HG02588 (cell line): ENCODE data around the gene PKIB.

Experiments
- ATAC-seq: cut with Tn5 transposase; IDR thresholded peaks from one replicate; pipeline ENCODE4 v1.9.1; 2021; ENCODE audit warnings: mild to moderate bottlenecking, moderate library complexity; ENCODE audit not compliant: unreplicated experiment

Gene PKIB

GRCh38 chr6:122702841-122703240 is 92.6 kb downstream of the PKIB start:
- ATAC-seq, result no peak

DNA sequence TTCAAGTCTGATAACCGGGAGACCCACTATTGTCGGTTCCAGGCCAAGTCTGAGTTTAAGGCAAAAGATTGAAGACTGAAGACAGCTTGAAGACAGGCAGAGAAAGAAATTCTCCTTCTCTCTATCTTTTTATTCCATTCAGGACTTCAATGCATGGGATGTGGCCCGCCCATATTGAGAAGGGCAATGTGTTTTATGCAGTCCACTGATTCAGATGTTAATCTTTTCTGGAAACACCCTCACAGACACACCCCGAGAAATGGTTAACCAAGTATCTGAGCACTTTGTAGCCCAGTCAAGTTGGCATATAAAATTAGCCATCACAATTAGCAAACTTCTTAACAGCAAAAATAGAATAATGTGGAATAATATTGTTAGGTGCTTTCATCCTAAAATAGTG is 93.9 kb downstream of the PKIB start:
- no peak for ATAC-seq

- peak; percentile 82 for ATAC-seq
Observed at GRCh38 chr6:122709922-122710512, 99.8 kb downstream of the PKIB start.

GRCh38 chr6:122710908-122711635 is 100.9 kb downstream of the PKIB start:
- no peak for ATAC-seq

- no peak for ATAC-seq
Observed at GRCh38 chr6:122712093-122712447, 101.9 kb downstream of the PKIB start.

GRCh38 chr6:122712448-122713137 is 102.4 kb downstream of the PKIB start:
- ATAC-seq, result no peak

DNA sequence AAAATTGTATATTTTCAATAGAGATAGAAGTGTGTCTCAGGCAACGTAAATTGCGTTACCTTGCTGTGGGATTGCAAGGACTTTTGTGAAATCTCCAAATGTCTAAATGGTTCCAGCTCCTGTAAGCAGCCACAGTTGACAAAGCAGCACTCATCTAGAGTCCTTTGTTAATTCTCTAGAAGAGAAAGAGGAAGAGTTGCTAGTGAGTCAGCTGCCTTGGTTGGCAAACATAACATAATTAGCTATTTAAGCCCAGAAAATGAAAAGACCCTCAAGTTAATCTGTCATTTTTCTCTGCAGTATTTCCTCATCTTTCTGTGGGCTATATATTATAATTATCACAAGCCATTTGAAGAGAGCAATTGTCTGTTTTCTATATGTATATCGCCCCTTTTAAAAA is 102.9 kb downstream of the PKIB start:
- no peak for ATAC-seq

GRCh38 chr6:122714059-122714458 is 103.9 kb downstream of the PKIB start:
- no peak for ATAC-seq

DNA sequence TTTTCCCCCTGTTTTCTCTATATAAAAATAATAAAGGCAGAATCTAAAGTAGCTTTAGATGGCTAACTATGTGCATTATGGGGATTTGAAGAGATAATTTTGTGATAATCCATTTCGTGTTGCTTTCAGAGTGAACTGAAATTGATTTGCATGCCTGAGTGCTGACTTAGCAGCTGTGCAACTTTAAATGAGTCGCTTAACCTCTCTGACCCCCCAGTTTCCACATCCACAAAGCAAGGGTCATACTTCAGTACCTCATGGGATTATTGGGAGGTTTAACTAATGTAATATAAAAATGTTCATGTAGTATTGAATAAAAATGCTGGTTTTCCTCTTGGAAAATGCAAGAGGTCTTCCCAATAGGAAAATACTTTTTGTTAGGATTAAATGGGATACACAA is 105.5 kb downstream of the PKIB start:
- ATAC-seq, result no peak

DNA sequence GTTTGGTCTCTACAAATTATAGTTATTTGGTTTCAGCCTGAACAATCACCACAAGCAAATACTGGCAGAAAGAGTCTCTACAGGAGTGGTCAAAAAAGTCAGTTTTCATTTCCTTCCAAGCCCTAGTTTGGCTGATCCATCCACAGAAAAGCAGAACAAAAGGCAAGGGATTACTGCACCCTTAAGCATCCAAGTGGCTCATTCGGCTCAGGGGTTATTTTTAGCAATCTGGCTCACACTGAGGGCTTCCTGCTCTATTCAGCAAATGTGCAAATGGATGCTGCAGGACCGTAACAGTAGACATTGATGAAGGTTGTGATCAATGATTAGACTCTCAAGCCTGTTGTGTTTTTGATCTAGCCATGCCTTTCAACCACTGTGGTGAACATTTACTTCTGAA is 107.1 kb downstream of the PKIB start:
- ATAC-seq, result no peak

DNA sequence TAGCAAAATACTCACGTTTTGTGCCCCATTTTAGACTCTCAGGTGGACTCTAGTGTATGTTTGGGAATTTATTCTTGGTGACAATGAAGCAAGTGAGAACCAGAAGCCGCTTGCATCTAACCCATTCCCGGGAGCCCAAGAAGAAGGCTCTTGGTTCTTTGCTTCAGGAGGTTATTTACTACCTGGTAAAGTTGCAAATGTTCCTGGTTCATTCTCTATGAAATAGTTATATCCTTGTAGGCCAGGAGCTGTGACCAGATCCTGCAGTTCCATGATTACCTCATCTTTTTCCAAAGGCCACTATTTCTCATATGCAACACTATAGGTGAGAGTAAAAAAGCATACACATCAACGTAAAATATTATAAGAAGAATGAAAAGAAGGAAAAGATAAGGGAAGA is 108.4 kb downstream of the PKIB start:
- ATAC-seq, result no peak

GRCh38 chr6:122719176-122719575 is 109.0 kb downstream of the PKIB start:
- no peak for ATAC-seq

GRCh38 chr6:122722746-122723145 is 112.5 kb downstream of the PKIB start:
- ATAC-seq, result no peak

- ATAC-seq, result no peak
Observed at GRCh38 chr6:122726649-122727048, 116.4 kb downstream of the PKIB start.

DNA sequence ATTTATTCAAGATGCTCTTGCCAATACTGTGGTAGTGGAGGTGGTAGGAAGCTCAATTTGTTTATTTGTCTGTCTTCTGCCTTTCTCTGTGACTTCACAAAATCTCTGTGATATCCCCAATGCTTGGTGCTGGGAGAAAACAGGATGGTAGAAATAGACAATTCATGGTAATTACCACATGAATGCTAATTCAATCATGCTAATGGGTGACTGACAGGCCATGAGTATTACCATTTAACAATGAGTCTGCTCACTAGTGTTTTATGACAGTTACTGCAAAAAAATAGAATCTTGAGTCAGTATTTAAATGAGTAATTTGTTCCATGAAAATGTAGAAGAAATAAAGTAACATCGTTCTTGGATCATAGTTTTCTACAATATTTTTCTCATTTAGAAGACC is 117.0 kb downstream of the PKIB start:
- ATAC-seq, result no peak

DNA sequence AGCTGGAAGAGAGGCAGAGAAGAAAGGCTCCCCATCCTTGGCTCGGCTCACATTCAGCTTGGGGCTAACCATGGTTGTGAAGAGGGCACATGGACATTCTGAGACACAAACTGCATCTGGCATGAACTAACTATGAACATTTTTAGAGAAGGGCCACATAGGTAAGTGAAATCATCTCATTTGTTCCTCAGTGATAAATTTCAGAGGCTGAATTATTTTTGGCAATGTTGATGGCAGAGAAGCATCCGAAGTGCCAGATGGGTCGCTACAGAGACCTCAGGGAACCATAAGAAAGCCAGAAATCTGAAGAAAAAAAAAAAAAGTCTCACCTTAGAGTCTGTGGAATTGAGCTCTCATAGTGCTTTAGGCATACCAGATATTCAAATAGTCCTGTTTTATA is 120.1 kb downstream of the PKIB start:
- ATAC-seq, result no peak

- ATAC-seq, result no peak
Observed at GRCh38 chr6:122730775-122731386, 120.7 kb downstream of the PKIB start.

DNA sequence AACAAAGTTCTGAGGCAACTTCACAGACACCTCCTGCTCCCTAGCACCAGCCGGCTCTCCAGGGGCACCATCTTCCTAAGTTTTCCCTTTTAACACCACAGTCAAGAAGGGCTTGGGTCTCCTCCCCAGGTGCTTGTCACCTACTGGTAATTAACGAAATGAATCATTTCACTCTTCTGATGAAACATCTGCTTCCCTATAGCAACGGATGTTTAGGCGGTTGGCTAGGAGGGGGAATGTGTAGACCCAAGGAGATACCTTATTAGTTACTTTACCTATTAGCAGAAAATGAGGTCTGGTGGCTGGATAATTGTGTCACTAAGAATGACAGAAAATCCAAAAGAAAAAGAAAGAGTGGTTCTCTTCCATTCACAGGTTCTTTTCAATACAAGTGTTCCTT is 123.1 kb downstream of the PKIB start:
- ATAC-seq, result no peak

GRCh38 chr6:122734529-122735395 is 124.6 kb downstream of the PKIB start:
- ATAC-seq, result no peak

- no peak for ATAC-seq
Observed at GRCh38 chr6:122735582-122735981, 125.4 kb downstream of the PKIB start.

- no peak for ATAC-seq
Observed at GRCh38 chr6:122736163-122736562, 126.0 kb downstream of the PKIB start.
